Tibial artery (tissue), 4 donors: ENCODE results near the gene LCE1F.

ENCODE experiments used
- DNase-seq, 2 donors: peaks; one replicate each; pipeline ENCODE4 v3.0.0-alpha.2; 2019
- H3K27ac ChIP-seq, 2 donors: fragments of 200-600 bp; sonication (generic) in 1 of 2; 1 replicate in 1 of 2; 2 replicates in 1 of 2; pipeline ENCODE4 v1.5.1; 2018 to 2019; ENCODE audit warnings: mild to moderate bottlenecking in 1 of 2
- H3K27me3 ChIP-seq, 2 donors: fragments of 200-600 bp; sonication (generic) in 1 of 2; one replicate each; pipeline versions ENCODE4 v1.5.1 to v1.6.0; 2016 to 2019
- H3K36me3 ChIP-seq, 3 donors: fragments of 200-600 bp; sonication (generic) in 2 of 3; one replicate each; pipeline ENCODE4 v1.5.1; 2016 to 2019; ENCODE audit warnings: mild to moderate bottlenecking in 2 of 3
- H3K4me1 ChIP-seq, 4 donors: fragments of 200-600 bp; sonication (generic) in 2 of 4; 1 replicate in 3 of 4; 2 replicates in 1 of 4; pipeline ENCODE4 v1.5.1; 2016 to 2019
- H3K4me3 ChIP-seq, 2 donors: fragments of 200-600 bp; sonication (generic) in 1 of 2; 1 replicate in 1 of 2; 2 replicates in 1 of 2; pipeline ENCODE4 v1.5.1; 2018 to 2019; ENCODE audit warnings: mild to moderate bottlenecking in 2 of 2
- H3K9me3 ChIP-seq, 3 donors: fragments of 200-600 bp; sonication (generic) in 1 of 3; one replicate each; pipeline ENCODE4 v1.5.1; 2016 to 2019
- CTCF ChIP-seq, 2 experiments: fragments of 200-600 bp in 1 of 2; fragments of 450-650 bp in 1 of 2; IDR thresholded peaks; one replicate each; pipeline ENCODE4 v1.5.1; 2017 to 2019; ENCODE audit warnings: antibody characterized with exemption in 2 of 2, mild to moderate bottlenecking in 1 of 2, moderate library complexity in 1 of 2
- intact Hi-C: fragments of 100-400 bp; cut with DNase I; formaldehyde crosslinking; loops from one replicate; pipeline ENCODE4 v1.15.0; 2023; ENCODE audit warnings: low total_unique reads

Gene LCE1F

DNA sequence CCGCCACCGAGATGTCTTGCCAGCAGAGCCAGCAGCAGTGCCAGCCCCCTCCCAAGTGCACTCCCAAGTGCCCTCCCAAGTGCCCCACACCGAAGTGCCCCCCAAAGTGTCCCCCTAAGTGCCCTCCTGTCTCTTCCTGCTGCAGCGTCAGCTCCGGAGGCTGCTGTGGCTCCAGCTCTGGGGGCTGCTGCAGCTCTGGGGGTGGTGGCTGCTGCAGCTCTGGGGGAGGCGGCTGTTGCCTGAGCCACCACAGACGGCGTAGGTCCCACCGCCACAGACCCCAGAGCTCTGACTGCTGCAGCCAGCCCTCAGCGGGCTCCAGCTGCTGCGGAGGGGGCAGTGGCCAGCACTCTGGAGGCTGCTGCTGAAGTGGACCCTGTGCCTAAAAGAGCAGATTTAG lies 1.4 kb downstream of the LCE1F start:
- TF ChIP-seq CTCF (IDR thresholded peaks at IDR 0.05) = no peak
- peaks cover 0 to 2% of the 10 kb centered on the region in 2 donors for H3K27me3 ChIP-seq
- no peak for DNase-seq
- intact Hi-C loops = no loop called here
- H3K27ac ChIP-seq = no peak overlapping the region
- H3K36me3 ChIP-seq = no peaks in the 10 kb centered on the region
- H3K4me1 ChIP-seq = no peaks in the 10 kb centered on the region
- no peaks in the 10 kb centered on the region for H3K9me3 ChIP-seq
- H3K4me3 ChIP-seq = no peak overlapping the region

DNA sequence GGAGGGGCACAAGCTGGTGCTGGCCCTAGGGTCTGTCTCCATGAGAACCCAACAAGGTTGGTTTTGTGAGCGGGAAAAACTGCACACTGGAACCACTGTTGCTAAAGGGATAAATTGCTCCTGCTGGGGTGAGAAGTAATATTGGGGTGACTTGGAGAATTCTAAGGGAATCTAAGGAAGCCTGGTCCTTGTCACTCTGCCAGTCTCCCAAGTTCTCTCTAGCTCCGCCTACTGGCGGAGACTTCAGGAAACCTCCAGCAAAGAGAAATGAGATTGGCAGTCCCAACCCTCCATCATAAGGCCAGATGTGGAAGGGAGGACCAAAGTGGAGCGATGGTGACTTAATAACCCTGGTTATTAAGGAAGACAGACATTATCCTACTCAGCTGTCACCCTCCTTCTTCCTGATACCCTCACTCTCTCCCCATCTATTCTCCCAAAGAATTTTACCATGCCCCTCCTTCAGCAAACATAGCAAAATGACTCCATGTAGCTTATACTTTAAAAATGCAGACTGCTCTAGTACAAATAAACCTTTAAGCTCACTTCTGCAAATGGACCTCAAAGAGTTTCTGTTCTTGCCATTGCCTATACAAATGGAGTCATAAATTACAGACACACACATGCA lies 2.7 kb downstream of the LCE1F start:
- Histone ChIP-seq H3K4me3 (no peak overlapping the region), H3K27me3 (peaks cover 0 to 2% of the 10 kb centered on the region in 2 donors), H3K4me1 (no peaks in the 10 kb centered on the region), H3K9me3 (no peaks in the 10 kb centered on the region), H3K27ac (no peak overlapping the region), H3K36me3 (no peaks in the 10 kb centered on the region)
- TF ChIP-seq CTCF (IDR thresholded peaks at IDR 0.05) = no peak
- intact Hi-C loops = no loop called here
- no peak for DNase-seq

DNA sequence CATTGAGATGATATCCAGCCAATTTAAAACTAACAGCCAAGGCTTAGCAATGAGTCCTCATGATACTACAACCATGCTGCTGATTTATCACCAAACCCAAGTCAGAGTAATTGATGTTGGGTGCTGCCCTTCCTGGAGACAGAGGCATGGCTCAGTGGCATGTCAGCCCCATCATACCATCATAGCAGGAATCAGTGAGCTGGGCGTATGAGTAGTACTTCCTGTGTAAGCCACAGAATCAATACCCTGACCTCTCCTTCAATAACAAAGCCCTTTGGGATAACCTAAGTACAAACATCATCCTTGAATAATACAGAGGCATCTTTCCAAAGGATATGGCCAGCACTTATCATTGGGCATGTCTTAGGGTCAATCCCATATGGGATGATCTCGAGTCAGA lies 8.2 kb downstream of the LCE1F start:
- peaks cover 0 to 3% of the 10 kb centered on the region in 2 donors for H3K27me3 ChIP-seq
- no peaks in the 10 kb centered on the region for H3K4me1 ChIP-seq
- TF ChIP-seq CTCF (IDR thresholded peaks at IDR 0.05) = no peak
- intact Hi-C loops = no loop called here
- H3K4me3 ChIP-seq = no peak overlapping the region
- no peak overlapping the region for H3K27ac ChIP-seq
- no peaks in the 10 kb centered on the region for H3K9me3 ChIP-seq
- no peak for DNase-seq
- no peaks in the 10 kb centered on the region for H3K36me3 ChIP-seq

- Histone ChIP-seq H3K4me3 (no peak within 1 kb of the TSS), H3K27me3 (peaks cover 0 to 3% of the 10 kb centered on the region in 2 donors), H3K4me1 (no peaks in the 10 kb centered on the region), H3K36me3 (no peaks in the 10 kb centered on the region), H3K27ac (no peak within 1 kb of the TSS), H3K9me3 (no peaks in the 10 kb centered on the region)
- no peak for DNase-seq
- intact Hi-C loops = no loop called here
- no peak for TF ChIP-seq CTCF (IDR thresholded peaks at IDR 0.05)
These were observed 11.1 kb downstream of the LCE1F start, which contains the start of gene LCE1E for GRCh38 chr1:152786077-152786476. LCE1E (plus strand) TSS chr1:152786257; CDS start chr1:152787300, 1,043 bp downstream.

DNA sequence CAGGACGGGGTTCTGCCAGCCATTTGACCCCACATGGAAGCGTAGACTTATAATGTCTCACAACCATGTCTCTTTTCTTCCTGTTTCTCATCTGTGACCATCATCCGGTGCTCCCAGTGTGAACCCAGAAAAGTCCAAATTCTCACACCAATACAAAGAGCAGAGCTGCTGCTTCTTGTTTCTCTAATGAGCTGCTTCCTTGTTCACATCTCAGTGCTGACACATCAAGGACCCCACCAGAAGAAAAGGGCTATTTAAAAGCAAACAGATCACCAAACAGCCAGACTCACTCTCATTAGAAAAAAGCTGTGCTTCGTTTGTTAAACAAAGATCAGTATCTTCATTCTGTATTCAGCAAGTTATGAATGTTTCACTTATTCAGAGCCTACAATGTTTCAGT lies 20.7 kb downstream of the LCE1F start:
- intact Hi-C loops = no loop called here
- no peaks in the 10 kb centered on the region for H3K36me3 ChIP-seq
- H3K4me1 ChIP-seq = no peaks in the 10 kb centered on the region
- H3K4me3 ChIP-seq = no peak overlapping the region
- no peaks in the 10 kb centered on the region for H3K9me3 ChIP-seq
- TF ChIP-seq CTCF (IDR thresholded peaks at IDR 0.05) = no peak
- no peak overlapping the region for H3K27ac ChIP-seq
- no peak for DNase-seq
- no peaks in the 10 kb centered on the region for H3K27me3 ChIP-seq

DNA sequence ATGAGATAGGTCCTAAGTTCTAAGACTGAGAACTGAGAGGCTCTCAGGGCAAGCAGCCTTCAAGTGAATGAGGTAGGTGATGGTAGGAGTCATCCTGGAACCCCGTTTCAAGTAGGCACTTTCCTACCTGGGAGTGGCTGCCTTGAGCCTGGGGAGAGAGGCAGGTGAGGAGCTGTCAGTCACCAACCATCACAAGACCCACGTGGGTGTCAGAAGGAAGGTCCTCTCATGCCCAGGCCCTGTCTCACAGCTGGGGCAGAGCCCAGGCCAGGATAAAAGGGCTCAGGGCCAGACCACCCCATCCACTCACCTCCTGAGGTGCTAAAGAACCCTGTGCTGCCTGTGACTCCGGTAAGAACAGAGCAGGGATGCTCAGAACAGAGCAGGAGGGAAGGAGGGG lies 21.5 kb downstream of the LCE1F start, which contains the start of gene LCE1D:
TSS of gene LCE1D (plus strand) at position 301 of the 400 bp plus-strand sequence. CDS start 1,074 bp downstream, outside the sequence.
- Histone ChIP-seq H3K4me3 (no peak within 1 kb of the TSS), H3K4me1 (no peaks in the 10 kb centered on the region), H3K9me3 (no peaks in the 10 kb centered on the region), H3K27me3 (no peaks in the 10 kb centered on the region), H3K27ac (no peak within 1 kb of the TSS), H3K36me3 (no peaks in the 10 kb centered on the region)
- no peak for TF ChIP-seq CTCF (IDR thresholded peaks at IDR 0.05)
- DNase-seq = no peak
- intact Hi-C loops = no loop called here
